SK-N-SH treated with all-trans-retinoic acid at 6 μM for 48 hours (cell line): ENCODE results near the gene PLXDC2.

Experiments
- ARNTL ChIP-seq: fragments of 450-650 bp; formaldehyde crosslinking; IDR thresholded peaks from 2 replicates; pipeline ENCODE4 v1.5.0; 2020; ENCODE audit warnings: low read depth, mild to moderate bottlenecking, moderate library complexity, borderline replicate concordance
- ESRRG ChIP-seq: fragments of 250-450 bp; sonication (Bioruptor Pico); IDR thresholded peaks from 2 replicates; pipeline ENCODE4 v1.6.1; 2021; ENCODE audit warnings: mild to moderate bottlenecking
- PPARA ChIP-seq: fragments of 250-450 bp; sonication (Bioruptor Pico); IDR thresholded peaks from 2 replicates; pipeline ENCODE4 v1.5.0; 2020; ENCODE audit warnings: mild to moderate bottlenecking, borderline replicate concordance
- RARB ChIP-seq: fragments of 250-450 bp; sonication (Bioruptor Pico); IDR thresholded peaks from 2 replicates; pipeline ENCODE4 v1.8.0; 2021; ENCODE audit warnings: mild to moderate bottlenecking, moderate library complexity
- SNAI2 ChIP-seq: fragments of 250-450 bp; sonication (Bioruptor Pico); IDR thresholded peaks from 2 replicates; pipeline ENCODE4 v1.5.0; 2020; ENCODE audit warnings: mild to moderate bottlenecking, moderate library complexity
- TCF4 ChIP-seq: fragments of 250-450 bp; sonication (Bioruptor Pico); IDR thresholded peaks from 2 replicates; pipeline ENCODE4 v1.8.0; 2021; ENCODE audit warnings: mild to moderate bottlenecking, moderate library complexity, borderline replicate concordance
- TOX ChIP-seq: fragments of 250-450 bp; sonication (Bioruptor Pico); IDR thresholded peaks from 2 replicates; pipeline ENCODE4 v1.8.0; 2021; ENCODE audit warnings: mild to moderate bottlenecking, moderate library complexity, borderline replicate concordance
- ZC3H10 ChIP-seq: fragments of 250-450 bp; sonication (Bioruptor Pico); IDR thresholded peaks from 2 replicates; pipeline ENCODE4 v1.5.1; 2021; ENCODE audit warnings: mild to moderate bottlenecking, moderate library complexity
- ZFP30 ChIP-seq: fragments of 450-650 bp; formaldehyde crosslinking; IDR thresholded peaks from 2 replicates; pipeline ENCODE4 v1.5.0; 2022; ENCODE audit warnings: mild to moderate bottlenecking, moderate library complexity
- ZNF70 ChIP-seq: fragments of 450-650 bp; formaldehyde crosslinking; IDR thresholded peaks from 2 replicates; pipeline ENCODE4 v1.5.0; 2020; ENCODE audit warnings: mild to moderate bottlenecking, moderate library complexity
- ZNF8 ChIP-seq: fragments of 450-650 bp; formaldehyde crosslinking; IDR thresholded peaks from 2 replicates; pipeline ENCODE4 v1.5.0; 2020; ENCODE audit warnings: mild to moderate bottlenecking, moderate library complexity
- TF ChIP-seq, protein P1 (sequence below): fragments of 250-450 bp; sonication (Bioruptor Pico); IDR thresholded peaks from 2 replicates; pipeline ENCODE4 v1.8.0; 2020; ENCODE audit warnings: mild to moderate bottlenecking, moderate library complexity, borderline replicate concordance
- TF ChIP-seq, protein P2 (sequence below): fragments of 250-450 bp; sonication (Bioruptor Pico); IDR thresholded peaks from 2 replicates; pipeline ENCODE4 v1.5.1; 2020; ENCODE audit warnings: low read depth, mild to moderate bottlenecking, moderate library complexity
- TF ChIP-seq, protein P3 (sequence below): fragments of 250-450 bp; sonication (Bioruptor Pico); IDR thresholded peaks from 2 replicates; pipeline ENCODE4 v1.5.0; 2020; ENCODE audit warnings: mild to moderate bottlenecking, moderate library complexity

DNA sequence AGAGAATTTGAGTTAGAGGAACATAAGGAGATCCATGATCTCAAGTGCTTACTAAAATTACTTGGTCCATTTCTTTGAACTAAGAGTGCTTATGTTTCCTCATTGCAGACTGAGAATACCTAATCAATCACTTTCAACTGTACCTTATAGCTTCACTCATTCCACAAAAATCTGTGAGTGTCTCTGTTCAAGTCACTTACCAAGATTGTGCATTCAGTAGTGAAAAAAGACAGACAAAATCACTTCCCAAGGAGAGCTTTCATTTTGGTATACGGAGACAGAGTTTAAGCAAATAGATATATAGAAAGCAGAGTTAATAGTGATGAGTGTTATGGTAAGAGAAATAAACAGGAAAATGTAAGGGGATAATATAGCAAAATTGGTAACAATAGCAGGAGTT is 364.5 kb downstream of the PLXDC2 start:
- TF ChIP-seq ARNTL (CRISPR knock-in tag) (no peak), TCF4 (CRISPR knock-in tag) (no peak), SNAI2 (no peak), RARB (CRISPR knock-in tag) (no peak), ZNF8 (no peak), PPARA (CRISPR knock-in tag) (no peak), ZNF70 (CRISPR knock-in tag) (no peak), ZC3H10 (CRISPR knock-in tag) (no peak), ZFP30 (CRISPR knock-in tag) (no peak), ESRRG (no peak), TOX (CRISPR knock-in tag) (no peak)
- TF ChIP-seq, protein P1, sequence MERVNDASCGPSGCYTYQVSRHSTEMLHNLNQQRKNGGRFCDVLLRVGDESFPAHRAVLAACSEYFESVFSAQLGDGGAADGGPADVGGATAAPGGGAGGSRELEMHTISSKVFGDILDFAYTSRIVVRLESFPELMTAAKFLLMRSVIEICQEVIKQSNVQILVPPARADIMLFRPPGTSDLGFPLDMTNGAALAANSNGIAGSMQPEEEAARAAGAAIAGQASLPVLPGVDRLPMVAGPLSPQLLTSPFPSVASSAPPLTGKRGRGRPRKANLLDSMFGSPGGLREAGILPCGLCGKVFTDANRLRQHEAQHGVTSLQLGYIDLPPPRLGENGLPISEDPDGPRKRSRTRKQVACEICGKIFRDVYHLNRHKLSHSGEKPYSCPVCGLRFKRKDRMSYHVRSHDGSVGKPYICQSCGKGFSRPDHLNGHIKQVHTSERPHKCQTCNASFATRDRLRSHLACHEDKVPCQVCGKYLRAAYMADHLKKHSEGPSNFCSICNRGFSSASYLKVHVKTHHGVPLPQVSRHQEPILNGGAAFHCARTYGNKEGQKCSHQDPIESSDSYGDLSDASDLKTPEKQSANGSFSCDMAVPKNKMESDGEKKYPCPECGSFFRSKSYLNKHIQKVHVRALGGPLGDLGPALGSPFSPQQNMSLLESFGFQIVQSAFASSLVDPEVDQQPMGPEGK, result no peak
- TF ChIP-seq, protein P2, sequence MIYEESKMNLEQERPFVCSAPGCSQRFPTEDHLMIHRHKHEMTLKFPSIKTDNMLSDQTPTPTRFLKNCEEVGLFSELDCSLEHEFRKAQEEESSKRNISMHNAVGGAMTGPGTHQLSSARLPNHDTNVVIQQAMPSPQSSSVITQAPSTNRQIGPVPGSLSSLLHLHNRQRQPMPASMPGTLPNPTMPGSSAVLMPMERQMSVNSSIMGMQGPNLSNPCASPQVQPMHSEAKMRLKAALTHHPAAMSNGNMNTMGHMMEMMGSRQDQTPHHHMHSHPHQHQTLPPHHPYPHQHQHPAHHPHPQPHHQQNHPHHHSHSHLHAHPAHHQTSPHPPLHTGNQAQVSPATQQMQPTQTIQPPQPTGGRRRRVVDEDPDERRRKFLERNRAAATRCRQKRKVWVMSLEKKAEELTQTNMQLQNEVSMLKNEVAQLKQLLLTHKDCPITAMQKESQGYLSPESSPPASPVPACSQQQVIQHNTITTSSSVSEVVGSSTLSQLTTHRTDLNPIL (CRISPR knock-in tag), result no peak
- TF ChIP-seq, protein P3, sequence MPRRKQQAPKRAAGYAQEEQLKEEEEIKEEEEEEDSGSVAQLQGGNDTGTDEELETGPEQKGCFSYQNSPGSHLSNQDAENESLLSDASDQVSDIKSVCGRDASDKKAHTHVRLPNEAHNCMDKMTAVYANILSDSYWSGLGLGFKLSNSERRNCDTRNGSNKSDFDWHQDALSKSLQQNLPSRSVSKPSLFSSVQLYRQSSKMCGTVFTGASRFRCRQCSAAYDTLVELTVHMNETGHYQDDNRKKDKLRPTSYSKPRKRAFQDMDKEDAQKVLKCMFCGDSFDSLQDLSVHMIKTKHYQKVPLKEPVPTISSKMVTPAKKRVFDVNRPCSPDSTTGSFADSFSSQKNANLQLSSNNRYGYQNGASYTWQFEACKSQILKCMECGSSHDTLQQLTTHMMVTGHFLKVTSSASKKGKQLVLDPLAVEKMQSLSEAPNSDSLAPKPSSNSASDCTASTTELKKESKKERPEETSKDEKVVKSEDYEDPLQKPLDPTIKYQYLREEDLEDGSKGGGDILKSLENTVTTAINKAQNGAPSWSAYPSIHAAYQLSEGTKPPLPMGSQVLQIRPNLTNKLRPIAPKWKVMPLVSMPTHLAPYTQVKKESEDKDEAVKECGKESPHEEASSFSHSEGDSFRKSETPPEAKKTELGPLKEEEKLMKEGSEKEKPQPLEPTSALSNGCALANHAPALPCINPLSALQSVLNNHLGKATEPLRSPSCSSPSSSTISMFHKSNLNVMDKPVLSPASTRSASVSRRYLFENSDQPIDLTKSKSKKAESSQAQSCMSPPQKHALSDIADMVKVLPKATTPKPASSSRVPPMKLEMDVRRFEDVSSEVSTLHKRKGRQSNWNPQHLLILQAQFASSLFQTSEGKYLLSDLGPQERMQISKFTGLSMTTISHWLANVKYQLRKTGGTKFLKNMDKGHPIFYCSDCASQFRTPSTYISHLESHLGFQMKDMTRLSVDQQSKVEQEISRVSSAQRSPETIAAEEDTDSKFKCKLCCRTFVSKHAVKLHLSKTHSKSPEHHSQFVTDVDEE (CRISPR knock-in tag), result no peak
